Activated CD8-positive, alpha-beta memory T cell treated with anti-CD3 and anti-CD28 coated beads, Interleukin-2, amount 50 U/mL, for 1 hour (primary cell): ENCODE data around the gene IPO7.

Experiments
- DNase-seq: peaks from one replicate; pipeline ENCODE4 v3.0.0-alpha.2; 2020; ENCODE audit errors: extremely low read depth

Gene IPO7

DNA sequence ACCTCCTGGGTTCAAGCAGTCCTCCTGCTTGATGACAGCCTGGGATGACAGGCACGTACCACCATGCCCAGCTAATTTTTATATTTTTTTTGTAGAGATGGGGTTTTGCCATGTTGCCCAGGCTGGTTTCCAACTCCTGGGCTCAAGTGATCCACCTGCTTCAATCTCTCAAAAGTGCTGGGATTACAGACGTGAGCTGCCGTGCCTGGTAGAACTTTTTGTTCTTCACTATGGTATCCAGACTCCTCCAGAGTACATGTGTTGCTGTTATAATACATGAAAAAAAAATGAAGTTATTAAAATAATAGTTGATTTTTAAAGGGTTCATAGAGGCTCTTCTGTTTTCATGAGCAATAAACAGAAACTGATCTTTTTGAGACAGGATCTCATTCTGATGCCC lies 105.9 kb downstream of the IPO7 start:
- DNase-seq = no peak

DNA sequence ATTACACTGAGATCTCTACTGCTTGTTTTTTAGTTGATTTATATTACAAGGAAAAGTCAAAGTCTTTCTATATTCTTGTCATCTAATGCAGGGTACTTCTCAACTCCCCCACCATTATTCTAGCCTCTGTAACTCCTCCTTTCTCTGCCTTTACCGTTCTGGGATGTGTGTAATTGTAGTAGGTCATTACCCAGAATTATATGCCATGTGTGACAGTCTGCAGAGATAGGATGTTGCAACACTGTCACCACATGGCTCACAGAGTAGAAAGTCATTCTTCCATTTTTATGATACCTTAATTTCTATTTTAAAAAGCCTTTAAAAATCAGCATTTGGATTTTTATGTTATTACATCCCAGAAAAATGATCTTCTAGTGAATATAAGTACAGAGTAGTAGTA lies 109.0 kb downstream of the IPO7 start:
- DNase-seq = no peak

DNA sequence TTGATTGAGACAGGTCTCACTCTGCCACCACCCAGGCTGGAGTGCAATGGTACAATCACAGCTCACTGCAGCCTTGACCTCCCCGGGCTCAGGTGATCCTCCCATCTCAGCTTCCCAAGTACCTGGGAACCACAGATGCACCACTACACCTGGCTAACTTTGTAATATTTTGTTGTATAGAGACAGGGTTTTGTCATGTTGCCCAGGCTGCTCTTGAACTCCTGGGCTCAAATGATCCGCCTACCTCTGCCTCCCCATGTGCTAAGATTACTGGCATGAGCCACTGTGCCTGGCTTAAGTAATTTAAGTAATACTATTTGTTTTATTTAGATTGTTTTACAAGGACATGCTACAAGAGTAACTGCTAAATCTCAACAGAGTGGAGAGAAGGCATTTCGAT lies 109.9 kb downstream of the IPO7 start:
- no peak for DNase-seq

DNA sequence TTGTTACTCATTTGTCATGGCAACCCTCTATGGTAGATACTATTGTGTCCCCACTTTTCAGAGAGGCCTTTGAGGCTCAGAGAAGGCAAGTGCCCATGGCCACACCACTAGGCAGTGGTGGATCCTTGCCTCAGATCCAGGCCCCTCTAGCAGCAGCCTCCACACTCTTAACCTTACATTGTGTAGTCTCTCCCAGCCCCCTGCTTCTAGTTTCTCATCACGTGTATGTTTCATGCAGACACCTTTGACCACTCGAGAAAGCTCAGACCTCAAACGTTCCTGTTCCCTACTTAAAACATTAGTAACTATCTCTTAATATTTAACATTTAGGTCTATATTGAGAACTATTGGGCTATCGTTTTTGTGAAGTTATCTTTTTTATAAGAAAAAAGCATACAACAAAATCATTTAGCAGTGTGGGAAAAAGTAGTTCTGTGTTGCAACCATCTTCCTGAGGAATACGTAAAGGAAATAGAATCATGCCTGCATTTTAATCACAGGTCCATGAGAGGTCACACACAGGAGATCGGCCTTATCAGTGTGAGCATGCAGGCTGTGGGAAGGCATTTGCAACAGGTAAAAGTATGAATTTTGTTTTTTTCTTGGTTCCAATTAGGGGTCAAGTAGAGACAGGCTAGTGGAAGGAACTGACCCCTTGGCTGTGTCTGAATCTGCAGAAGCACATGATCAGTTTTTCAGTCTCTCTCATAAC lies 111.5 kb downstream of the IPO7 start:
- no peak for DNase-seq
